ES-I3 (cell line): ENCODE data around the gene RNPEPL1.

Experiments used
- H3K36me3 ChIP-seq: 2 replicates; pipeline ENCODE4 v1.6.1; 2013; ENCODE audit warnings: mild to moderate bottlenecking, low read length, control low read depth, moderate library complexity; ENCODE audit not compliant: insufficient read depth
- H3K4me1 ChIP-seq: 2 replicates; pipeline ENCODE4 v1.6.1; 2013; ENCODE audit warnings: mild to moderate bottlenecking, control low read depth, low read length; ENCODE audit not compliant: insufficient read depth
- H3K9ac ChIP-seq: 2 replicates; pipeline ENCODE4 v1.6.1; 2013; ENCODE audit warnings: low read depth, mild to moderate bottlenecking, low read length, moderate library complexity
- H3K9me3 ChIP-seq: 2 replicates; pipeline ENCODE4 v1.6.1; 2013; ENCODE audit warnings: mild to moderate bottlenecking, low read length, moderate library complexity; ENCODE audit not compliant: control insufficient read depth, insufficient read depth

Gene RNPEPL1

GRCh38 chr2:240585681-240586197 lies 17.5 kb downstream of the RNPEPL1 start:
- Histone ChIP-seq H3K9ac (peak overlapping the region; percentile 96), H3K9me3 (no peaks in the 10 kb centered on the region), H3K4me1 (peaks cover 22% of the 10 kb centered on the region), H3K36me3 (no peaks in the 10 kb centered on the region)

DNA sequence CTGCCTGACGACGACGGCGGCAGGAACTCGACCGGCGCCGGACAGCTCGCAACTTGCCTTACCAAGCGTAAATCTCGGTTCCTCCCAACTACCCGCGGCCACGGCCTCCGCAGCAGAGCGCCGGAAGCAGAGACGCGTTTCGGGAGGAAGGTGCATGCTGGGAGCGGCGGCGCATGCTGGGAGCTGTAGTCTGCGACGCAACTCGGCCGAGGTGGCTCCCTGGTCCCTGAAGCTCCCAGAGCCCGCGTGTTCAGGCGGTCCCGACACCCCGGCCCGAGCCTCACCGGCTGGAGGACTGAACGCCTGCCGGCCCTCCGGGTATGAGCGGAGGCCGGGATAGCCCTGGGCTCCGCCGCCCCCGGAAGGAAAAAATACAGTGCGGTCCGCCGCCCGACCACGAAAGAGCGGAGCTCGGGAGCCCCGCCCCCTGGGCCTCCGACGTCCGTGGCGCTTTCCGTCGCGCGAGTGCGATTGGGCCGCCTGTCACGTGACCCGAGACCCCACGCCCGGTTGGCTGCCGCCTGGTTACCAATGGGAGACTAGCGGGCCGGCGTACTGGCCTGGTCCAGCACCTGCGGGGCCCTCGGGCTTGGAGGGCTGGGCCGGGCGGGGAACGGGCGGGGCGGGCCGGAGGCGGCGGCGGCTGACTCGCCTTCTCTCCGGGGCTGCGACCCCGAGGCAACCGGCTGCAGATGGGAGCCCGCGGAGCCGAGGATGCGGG lies 18.1 kb downstream of the RNPEPL1 start, which contains the start of gene CAPN10:
Gene CAPN10, plus strand, starts transcription at position 537 of the 721 bp plus-strand sequence. Its CDS starts 178 bp downstream, at position 715.
- H3K9me3 ChIP-seq, result no peaks in the 10 kb centered on the region
- peaks cover 22% of the 10 kb centered on the region for H3K4me1 ChIP-seq
- no peaks in the 10 kb centered on the region for H3K36me3 ChIP-seq
- peak within 1 kb of the TSS; percentile 96 for H3K9ac ChIP-seq

- Histone ChIP-seq H3K9ac (peak overlapping the region; percentile 96), H3K36me3 (no peaks in the 10 kb centered on the region; the same call in 1 of the 2 replicates), H3K9me3 (no peaks in the 10 kb centered on the region), H3K4me1 (peaks cover 19% of the 10 kb centered on the region)
These were observed 18.9 kb downstream of the RNPEPL1 start for GRCh38 chr2:240586919-240587800.

DNA sequence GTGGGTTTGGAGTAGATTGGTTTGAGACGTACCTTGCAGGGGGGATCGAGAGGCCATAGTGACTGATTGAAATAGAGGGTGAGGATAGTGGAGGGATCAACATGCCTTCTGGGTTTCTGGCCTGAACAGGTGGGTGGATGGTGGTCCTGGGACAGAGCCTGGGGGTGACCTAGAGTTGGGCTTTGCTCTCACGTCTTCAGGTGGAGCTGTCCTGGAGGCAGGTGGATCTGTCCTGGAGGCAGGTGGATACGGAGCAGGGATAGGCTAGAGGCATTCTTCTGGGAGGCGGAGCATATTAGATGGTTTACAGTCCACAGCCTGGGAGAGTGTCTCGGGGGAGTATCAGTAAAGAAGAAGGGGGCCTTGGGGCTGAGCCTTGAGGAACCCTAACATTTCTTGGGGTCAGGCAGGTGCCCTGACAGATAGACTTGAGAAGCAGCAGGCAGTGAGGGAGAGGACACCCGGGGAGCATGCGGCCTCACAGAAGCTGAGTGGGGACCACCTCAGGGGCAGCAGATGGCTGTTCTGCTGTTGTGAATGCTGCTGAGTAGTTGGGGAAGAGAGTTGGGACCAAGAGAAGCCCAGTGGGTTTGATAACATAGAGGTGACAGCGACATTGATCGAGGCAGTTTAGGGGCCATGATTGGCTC lies 19.8 kb downstream of the RNPEPL1 start:
- H3K4me1 ChIP-seq, result peaks cover 11% of the 10 kb centered on the region; the same call in 1 of the 2 replicates
- H3K9me3 ChIP-seq, result no peaks in the 10 kb centered on the region
- peak overlapping the region; percentile 96; the same call in 1 of the 2 replicates for H3K9ac ChIP-seq
- no peaks in the 10 kb centered on the region; the same call in 1 of the 2 replicates for H3K36me3 ChIP-seq

DNA sequence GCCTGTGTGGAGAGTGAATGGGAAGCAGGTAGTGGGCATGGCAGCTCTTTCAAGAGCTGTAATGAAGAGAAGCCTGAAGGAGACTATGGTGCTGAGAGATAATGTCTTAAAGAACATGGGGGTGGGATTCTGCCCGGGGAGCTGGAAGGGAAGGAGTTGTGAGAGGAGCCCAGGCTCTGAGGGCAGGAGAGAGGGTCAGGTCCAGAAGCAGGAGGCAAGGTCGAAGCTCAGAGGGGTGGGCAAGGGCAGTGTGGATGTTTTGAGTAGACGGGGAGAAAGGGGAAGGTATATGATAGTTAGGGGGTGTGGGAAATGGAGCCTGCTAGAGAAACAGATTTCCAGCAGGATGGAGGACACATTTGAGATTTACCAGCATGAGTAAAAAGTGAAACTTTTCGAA lies 20.4 kb downstream of the RNPEPL1 start:
- Histone ChIP-seq H3K36me3 (no peaks in the 10 kb centered on the region; the same call in 1 of the 2 replicates), H3K9me3 (no peaks in the 10 kb centered on the region), H3K9ac (no peak overlapping the region), H3K4me1 (peaks cover 11% of the 10 kb centered on the region; the same call in 1 of the 2 replicates)

- Histone ChIP-seq H3K9ac (no peak overlapping the region), H3K4me1 (peaks cover 11% of the 10 kb centered on the region; the same call in 1 of the 2 replicates), H3K36me3 (no peaks in the 10 kb centered on the region; the same call in 1 of the 2 replicates), H3K9me3 (no peaks in the 10 kb centered on the region)
These were observed 21.1 kb downstream of the RNPEPL1 start for GRCh38 chr2:240589375-240589774.

DNA sequence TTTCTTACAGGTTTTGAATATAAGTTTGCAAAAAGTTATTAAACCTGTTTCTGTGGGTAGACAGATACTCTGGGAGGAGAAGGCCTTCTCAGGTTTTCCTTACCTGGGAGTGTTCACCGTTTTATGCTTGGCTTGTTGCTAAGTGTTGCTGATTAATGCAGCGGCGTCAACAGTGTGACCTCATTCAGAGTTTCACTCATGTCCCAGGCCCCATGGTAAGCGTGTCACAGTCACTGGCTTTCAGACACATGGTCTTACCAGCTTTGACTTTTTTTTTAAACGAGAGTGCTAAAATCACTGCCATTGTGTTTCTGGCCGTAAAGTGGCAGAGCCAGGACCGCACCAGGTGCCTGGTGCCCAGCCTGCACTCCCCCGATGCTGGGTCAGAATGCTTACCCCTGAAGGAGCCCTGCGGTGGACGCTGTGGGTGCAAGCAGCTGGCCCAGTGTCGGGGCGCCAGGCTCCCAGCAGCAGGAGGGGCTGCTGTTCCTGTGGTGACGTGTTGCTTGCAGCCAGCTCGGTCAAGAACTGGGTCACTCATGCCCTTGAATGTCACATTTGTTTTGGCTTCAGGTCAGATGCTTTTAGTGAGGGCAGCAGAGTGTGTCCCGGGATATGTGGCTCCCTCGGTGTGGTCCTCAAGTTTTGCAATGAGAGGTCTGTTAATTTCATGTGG lies 21.7 kb downstream of the RNPEPL1 start:
- Histone ChIP-seq H3K36me3 (no peaks in the 10 kb centered on the region; the same call in 1 of the 2 replicates), H3K9ac (no peak overlapping the region), H3K4me1 (peaks cover 8% of the 10 kb centered on the region; the same call in 1 of the 2 replicates)

DNA sequence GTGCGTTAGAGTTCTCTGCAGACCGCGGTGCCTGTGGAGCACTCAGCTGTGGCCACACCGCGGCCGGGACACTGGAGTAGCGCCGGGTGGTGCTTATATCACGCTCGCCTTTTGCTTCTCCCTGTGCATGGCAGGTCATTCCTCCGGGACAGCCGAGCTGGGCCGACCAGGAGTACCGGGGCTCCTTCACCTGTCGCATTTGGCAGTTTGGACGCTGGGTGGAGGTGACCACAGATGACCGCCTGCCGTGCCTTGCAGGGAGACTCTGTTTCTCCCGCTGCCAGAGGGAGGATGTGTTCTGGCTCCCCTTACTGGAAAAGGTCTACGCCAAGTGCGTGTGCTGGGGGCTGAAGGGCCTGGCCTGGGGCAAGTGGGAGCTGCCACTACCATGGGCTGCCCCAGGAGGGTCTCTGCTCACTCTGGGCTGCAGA lies 22.4 kb downstream of the RNPEPL1 start:
- no peaks in the 10 kb centered on the region; the same call in 1 of the 2 replicates for H3K36me3 ChIP-seq
- 0 out of 2 replicates have a peak, but pooled peaks cover 4% of the 10 kb centered on the region for H3K4me1 ChIP-seq
- no peak overlapping the region for H3K9ac ChIP-seq
- H3K9me3 ChIP-seq, result no peaks in the 10 kb centered on the region

More for the DNA sequence above, 21.7 kb downstream of the RNPEPL1 start:
- no peaks in the 10 kb centered on the region for H3K9me3 ChIP-seq

DNA sequence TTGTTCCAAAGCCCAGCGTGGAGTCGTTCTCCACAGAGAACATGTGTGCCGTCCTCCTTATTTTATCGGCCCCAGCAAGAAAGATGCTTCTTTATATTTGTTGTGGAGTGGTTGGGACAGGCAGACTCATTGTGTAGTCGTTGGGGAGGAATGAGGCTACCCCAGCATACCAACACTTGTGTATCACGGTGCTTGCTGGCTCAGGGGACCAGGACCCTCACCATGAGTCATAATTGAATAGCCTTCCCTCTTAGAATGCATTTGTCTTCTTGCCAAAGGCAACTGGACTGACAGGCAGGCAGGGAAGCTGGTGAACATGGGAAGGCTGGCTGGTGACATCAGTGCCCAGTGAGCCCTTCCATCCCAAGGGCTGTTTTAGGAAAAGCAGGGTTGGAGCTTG lies 22.9 kb downstream of the RNPEPL1 start:
- Histone ChIP-seq H3K4me1 (0 out of 2 replicates have a peak, but pooled peaks cover 4% of the 10 kb centered on the region), H3K36me3 (no peaks in the 10 kb centered on the region; the same call in none of the 2 replicates), H3K9me3 (no peaks in the 10 kb centered on the region), H3K9ac (no peak overlapping the region)

GRCh38 chr2:240591784-240592183 lies 23.5 kb downstream of the RNPEPL1 start:
- Histone ChIP-seq H3K36me3 (no peaks in the 10 kb centered on the region; the same call in none of the 2 replicates), H3K9me3 (no peaks in the 10 kb centered on the region), H3K4me1 (0 out of 2 replicates have a peak, but pooled peaks cover 4% of the 10 kb centered on the region), H3K9ac (no peak overlapping the region)

- Histone ChIP-seq H3K36me3 (no peaks in the 10 kb centered on the region; the same call in none of the 2 replicates), H3K4me1 (no peaks in the 10 kb centered on the region), H3K9me3 (no peaks in the 10 kb centered on the region), H3K9ac (no peak overlapping the region)
These were observed 24.9 kb downstream of the RNPEPL1 start for GRCh38 chr2:240593026-240593702.

DNA sequence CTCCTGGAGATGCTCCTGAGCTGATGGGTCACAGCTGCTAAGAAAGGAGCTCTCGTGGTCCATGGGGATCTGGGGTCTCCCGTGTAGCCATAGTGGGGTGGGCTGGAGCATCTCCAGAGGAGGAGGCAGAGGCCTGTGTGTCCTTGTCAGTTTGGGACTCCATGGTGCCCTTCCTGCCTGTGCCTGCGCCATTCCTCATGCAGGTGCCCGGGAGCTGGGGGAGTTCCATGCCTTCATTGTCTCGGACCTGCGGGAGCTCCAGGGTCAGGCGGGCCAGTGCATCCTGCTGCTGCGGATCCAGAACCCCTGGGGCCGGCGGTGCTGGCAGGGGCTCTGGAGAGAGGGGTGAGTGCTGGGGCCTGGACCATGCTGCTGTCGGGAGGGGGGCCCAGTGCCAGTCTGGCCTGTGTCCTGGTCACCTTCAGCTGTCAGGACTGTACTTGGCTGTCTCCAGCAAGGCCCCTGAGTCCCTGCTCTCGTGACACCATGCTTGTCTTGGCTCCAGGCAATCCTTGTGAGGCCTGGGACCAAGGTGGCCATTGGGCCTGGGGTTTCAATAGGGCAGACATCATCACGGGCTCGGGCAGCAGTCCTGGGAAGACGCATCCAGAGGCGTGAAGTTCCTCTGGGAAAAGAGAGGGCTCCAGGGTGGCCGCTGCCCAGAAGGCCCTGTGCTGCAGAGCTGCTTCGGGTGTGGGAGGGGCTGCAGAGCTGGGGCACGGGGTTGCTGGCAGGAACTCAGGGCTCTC lies 25.6 kb downstream of the RNPEPL1 start:
- no peak overlapping the region for H3K9ac ChIP-seq
- H3K4me1 ChIP-seq, result no peaks in the 10 kb centered on the region
- H3K9me3 ChIP-seq, result no peaks in the 10 kb centered on the region
- H3K36me3 ChIP-seq, result no peaks in the 10 kb centered on the region; the same call in none of the 2 replicates
